HG03196 (cell line): ENCODE measurements around the gene TXNRD2.
"Not testable (repeated sequence)": the region's sequence is repeated elsewhere in the genome, so short reads cannot be mapped to it uniquely, and the experiment has no call there.

Experiments
- ATAC-seq: cut with Tn5 transposase; IDR thresholded peaks from one replicate; pipeline ENCODE4 v1.9.1; 2021; ENCODE audit not compliant: unreplicated experiment

The TXNRD2 gene

DNA sequence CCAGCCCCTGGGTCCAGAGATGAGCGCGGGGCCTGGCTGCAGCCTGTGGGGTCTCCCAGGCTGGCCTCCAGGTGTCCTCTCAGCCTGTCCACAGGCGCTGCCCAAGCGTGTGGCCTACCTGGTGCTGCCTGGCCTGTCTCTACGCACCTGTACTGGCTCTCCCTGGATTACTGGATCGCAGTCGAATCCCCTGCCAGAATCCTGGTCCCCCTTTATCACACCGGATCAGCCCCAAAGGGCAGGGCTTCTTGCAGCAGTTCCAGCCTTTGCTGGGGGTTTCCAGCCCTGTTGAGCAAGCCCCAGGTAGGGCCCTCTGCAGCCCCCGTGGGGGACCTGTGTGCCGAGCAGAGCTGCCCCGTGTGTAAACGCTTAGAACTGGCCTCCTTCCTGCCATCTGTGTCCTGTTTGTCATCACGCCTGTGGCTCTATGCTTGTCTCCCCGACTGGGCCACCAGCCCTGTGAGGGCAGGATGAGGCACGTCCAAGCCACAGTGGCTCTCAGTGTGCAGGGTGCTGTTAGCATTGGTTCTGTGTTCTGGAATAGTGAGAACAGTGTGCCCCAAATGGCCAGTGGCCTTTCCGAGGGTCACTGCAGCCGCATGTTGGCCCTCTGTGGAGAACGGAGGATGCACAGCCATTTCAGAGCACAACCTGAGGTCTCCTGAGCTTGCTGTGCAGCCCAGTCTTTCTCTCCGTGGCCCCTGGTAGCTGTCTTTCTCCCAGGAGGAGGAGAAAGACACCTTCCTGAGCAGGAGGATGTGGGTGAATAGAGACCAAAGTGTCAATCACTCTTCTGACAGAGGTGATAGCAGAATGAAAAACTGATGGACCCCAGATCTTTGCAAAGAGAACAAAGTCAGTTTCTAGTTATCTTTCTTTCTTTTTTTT lies 13.9 kb upstream of the TXNRD2 start:
- ATAC-seq: no peak

DNA sequence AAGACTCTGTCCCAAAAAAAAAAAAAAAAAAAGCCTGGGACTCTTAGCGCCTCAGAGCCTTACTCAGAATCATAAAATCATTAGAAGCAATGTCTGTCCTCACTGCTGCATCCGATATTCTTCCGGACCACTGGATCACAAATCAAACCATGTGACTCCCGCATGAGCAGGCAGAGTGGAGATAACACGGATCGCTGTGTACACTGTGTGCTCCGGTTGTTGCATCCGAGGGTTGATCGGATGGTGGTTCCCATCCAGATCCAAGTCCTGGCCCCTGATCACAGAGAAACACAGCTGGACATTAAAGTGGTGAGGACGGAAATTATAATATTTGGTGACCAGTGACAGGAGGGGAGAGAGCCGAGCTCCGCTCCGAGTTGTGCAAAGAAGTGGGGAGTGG lies 9.7 kb upstream of the TXNRD2 start:
- no peak for ATAC-seq

GRCh38 chr22:19948057-19948760 lies 6.6 kb upstream of the TXNRD2 start:
- no peak for ATAC-seq

GRCh38 chr22:19943082-19944026 lies 1.7 kb upstream of the TXNRD2 start:
- ATAC-seq: no peak

DNA sequence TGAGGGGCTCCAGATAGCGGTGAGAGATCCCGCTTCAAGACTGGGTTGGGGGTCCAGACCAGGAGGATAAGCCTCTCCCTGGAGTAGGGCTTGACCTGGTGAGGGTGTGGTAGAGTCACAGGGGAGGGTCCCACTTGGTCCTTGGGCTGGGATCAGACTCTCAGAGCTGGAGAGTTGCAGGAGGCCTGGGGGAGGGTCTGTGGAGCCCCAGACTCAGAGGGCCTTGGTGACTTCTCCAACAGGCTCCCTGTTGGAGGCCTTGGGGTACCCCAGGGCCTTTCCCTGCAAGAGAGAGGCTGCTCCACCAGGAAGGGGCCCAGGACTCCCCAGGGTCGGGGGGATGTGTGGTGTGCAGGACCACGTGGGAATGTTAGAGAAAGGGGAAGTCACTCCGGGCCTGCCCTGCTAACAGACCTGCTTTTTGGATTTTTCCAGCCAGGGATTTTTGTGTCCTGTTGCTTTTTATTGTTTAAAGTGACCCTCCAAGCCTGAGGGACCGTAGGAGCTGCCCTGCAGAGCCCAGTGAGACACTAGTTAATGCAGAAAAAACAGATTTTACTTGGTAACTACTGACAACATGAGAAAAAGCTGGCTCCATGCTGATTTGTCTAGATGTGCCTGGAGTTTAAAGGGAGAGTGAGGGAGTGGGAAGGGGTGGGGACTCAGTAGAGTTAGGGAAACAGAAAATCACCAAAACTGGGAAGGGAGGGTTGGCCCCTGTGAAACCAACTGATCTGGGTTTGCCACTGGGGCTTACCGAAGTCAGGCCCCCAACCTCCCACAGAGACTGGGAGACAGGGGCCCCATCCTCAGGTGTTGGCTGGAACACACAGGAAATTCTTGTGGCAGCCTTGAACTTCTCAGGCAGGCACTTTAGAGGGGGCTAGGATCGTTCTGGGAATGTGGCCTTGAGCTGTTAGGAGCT lies 801 bp upstream of the TXNRD2 start:
- no peak for ATAC-seq

DNA sequence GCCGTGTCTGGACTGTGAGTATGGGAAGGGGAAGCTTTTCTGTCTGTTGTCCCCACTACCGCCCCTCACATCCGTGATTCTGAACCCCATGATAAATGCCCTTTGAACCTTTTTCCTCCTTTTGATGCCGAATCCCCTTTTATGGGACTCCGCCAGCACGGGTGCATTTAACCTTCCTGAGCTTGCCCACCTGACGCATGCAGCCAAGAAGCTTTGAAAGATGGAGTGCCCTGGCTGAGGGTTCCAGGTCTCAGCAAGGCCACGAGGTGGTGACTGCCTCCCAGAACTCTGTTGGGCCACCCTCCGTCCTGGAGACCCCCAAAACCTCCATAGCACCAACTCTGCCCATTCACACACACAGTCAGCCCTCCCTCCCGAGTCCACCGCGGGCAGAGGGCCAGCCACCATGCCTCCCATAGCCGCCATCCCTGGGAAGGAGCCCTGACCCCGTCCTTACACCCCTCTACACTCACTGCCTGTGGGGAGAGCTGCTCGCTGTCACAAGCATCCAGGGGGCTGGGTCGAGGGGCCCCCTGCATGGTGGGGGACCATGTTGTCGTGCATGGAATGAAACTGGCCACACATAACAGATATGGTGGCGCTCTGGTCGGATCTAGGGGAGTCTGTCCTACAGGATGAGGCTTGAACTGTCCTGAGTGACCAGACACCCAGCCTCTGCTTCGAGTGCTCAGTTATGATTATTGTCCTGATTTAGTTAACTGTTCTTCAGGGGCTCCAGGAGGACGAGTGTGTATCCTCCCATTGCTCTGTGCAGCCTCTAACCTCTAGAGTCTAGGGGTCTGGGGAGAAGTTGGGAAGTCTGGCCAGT lies 868 bp downstream of the TXNRD2 start:
- ATAC-seq: no peak

DNA sequence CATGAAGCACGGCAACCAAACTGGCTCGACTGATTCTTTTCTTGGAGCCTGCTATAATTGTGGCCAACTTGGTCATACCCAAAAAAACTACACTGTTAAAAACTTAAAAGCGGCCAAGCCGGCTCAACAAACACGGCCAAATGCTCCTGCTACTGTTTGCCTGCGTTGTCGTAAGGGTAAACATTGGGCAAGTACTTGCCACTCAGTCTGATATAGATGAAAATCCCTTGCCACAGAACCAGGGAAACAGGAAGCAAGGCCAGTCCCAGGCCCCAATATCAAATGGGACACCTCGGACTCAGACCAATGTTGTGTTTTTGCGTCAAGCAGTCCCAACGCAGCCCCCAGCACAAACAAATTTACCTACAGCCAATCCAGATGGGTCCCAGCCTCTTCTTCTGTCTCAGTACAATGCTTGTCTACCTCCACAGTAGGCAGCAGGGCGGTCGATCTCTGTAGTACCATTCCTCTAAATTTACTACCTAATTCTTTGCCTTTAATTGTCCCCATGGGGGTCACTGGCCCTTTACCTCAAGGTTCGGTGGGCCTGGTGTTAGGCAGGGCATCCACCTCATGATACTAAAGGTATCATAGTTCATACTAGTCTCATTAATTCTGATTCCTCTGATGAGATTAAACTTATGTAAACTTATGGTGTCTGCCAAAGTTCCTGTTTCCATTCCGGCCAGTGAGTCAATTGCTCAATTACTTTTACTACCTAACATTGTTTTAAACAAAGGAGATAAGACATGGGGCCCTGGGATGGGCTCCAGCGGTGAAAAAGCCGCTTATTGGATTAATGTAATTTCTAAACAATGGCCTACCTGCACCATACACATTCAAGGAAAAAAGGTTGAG lies 3.8 kb downstream of the TXNRD2 start:
- ATAC-seq: no peak

GRCh38 chr22:19936513-19936912 lies 5.1 kb downstream of the TXNRD2 start:
- no peak for ATAC-seq

DNA sequence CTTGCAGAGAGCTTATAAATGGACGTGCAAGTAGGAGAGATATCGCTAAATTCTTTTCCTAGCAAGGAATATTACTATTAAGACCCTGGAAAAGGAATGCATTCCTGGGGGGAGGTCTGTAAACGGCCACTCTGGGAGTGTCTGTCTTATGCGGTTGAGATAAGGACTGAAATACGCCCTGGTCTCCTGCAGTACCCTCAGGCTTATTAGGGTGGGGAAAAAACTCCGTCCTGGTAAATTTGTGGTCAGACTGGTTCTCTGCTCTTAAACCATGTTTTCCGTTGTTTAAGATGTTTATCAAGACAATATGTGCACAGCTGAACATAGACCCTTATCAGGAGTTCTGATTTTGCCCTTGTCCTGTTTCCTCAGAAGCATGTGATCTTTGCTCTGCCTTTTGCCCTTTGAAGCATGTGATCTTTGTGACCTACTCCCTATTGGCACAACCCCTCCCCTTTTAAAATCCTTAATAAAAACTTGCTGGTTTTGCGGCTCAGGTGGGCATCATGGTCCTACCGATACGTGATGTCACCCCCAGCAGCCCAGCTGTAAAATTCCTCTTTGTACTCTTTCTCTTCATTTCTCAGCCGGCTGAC lies 6.4 kb downstream of the TXNRD2 start:
- not testable (repeated sequence) for ATAC-seq

DNA sequence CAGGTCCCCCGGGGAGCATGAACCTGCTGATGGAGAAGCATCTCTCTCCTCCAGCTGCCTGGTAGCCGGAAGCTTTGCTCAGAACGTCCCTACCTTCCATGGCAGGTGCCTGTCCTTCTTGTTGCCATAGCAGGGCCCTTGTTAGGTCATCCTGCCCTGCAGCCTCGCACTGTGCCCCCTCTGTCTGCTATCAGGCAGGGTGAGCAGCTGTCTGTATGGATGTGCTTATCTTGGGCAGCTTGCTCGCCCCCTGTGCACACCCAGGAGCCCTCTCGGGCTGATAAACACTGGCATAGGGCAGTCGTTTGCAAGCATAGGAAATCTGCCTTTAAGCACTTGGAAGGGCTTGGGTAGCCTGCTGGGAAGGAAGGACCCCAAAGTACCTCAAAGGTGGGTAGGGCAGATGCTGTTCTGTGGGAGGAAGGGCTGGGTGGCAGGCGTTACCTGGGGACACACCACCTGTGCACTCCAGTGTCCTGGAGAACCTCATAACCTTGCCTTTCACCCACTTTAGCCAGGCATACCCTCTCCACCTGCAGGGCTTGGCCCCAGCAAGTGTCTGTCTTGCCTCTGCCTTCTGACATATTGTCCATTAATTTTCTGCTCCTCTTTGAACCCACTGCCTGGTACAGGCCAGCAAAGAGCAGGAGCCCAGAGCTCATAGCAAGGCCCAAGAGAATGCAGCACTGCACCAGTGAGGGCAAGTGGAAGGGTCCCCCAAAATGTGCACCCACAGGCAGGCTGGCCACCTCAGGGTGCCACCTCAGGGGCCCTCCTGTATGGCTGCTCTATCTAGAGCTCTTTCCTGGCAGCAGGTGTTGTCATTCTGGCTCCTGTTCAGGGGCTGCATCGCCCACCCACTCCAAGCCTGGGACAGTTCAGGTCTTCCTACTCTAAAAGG lies 8.0 kb downstream of the TXNRD2 start:
- no peak for ATAC-seq

GRCh38 chr22:19932367-19933206 lies 9.0 kb downstream of the TXNRD2 start:
- no peak for ATAC-seq

- ATAC-seq: no peak
Measured at GRCh38 chr22:19931514-19931913, 10.1 kb downstream of the TXNRD2 start.

GRCh38 chr22:19930551-19931486 lies 10.8 kb downstream of the TXNRD2 start:
- no peak for ATAC-seq

DNA sequence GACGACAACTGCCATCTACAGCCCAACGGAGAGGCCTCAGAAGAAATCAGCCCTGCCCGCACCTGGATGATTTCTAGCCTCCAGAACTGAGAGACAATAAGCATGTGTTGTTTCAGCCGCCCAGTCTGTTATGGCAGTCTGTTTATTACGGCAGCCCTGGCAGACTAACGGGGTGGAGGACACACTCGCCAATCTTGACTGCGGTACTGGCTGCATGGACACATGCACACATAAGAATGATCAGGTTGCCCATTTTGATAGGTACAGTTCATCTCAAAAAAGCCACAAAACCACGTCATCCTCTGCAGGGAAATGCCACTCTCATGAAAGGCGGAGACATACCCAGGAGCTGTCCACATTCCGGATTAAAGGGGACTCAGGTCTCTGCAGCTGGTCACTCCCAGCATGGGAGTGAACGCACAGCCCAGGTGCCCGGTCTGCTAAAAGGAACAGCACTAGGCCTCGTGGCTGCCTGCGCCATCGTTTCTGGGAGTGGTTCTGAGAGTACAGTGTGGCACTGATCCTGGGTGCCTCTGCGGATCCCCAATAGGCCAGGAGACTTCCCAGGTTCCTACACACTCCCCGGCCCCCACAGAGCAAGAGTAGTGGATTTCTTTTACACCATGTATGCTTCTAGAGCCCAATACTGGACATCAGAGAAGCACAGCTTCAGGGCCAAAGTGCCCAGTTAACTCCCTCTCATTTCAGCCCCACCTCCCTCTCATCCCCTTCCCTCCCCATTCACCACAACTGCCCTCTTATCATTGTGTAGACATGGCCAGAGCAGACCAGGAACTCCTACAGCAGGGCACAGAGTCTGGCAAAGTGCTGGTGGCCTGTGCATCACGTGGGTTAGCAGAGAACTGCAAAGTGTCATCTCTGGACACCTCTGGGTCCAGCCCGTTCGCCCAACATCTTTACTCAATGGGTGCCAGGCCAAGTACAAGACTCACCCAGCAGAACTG lies 11.8 kb downstream of the TXNRD2 start:
- no peak for ATAC-seq
